ENCODE results near the gene FHAD1.
"Not testable (repeated sequence)": the region's sequence is repeated elsewhere in the genome, so short reads cannot be mapped to it uniquely, and the experiment has no call there.

Gene FHAD1

DNA sequence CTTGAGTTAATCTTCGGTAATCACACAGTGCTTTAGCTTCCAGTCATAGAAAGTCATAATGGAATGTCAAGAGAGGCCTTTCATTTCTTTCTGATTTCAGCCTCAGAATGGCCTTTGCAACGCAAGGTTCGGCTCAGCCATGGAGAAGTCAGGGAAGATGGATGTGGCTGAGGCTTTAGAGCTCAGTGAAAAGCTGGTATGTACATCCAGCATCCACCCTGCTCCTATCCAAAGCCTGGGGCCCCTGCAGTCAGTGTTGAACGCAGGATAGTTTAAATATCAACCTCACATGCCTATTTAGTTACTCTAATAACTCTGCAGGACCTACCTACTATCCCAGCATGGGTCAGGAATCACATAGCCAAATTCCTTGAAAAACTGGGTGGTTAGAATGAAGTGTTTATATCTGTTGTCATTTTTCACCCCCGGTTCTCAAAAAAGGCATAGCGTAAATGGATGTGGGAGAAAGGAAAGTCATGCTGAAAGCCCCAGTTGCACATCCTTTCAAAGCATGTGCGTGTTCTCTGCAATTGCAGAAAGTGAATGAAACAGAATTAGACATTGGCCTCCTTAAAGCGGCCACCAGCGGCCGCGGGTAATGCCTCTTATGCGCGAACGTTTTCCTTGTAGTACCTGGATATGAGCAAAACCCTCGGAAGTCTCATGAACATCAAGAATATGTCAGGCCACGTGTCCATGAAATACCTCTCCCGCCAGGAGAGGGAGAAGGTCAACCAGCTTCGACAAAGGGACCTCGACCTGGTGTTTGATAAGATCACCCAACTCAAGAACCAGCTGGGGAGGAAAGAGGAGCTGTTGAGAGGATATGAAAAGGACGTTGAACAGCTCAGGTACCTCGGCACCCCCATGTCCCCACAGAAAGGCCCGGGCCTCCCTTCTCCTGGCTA, 133.8 kb downstream of the FHAD1 start:
- no peak for DNase-seq

DNA sequence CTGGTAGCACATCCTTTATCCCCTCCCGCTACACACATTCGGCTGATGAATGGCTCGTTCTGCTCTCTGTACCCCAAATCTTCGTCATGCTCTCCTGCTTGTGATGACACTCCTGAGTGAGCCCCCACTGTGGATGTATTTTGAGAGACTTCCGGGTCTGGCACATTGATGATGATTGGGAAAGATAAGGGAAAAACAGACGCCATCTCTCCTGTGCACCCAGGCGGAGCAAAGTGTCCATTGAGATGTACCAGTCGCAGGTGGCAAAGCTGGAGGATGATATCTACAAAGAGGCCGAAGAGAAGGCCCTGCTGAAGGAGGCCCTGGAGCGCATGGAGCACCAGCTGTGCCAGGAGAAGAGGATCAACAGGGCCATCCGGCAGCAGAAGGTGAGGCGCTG, 134.8 kb downstream of the FHAD1 start:
- no peak for DNase-seq

- no peak for DNase-seq
Observed at GRCh38 chr1:15382601-15383518, 135.8 kb downstream of the FHAD1 start.

DNA sequence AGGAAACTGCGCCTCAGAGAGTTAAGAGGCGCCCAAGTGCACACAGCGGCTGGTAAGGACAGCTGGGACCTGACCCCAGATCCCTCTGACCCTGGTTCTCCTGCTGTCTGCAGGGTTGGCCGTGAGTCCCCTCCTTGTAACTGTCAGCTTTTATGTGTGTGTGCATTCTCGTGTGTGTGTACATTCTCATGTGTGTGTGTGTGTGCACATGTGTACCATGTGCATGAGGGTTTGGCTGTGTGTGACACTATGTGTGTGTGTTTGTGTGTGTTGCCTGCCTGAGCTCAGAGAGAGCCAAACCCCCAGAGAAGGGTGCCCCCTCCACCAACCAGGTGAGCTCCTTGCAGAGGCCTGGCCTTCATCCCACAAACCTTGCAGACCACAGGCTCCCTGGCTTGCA, 136.8 kb downstream of the FHAD1 start:
- DNase-seq: no peak

DNA sequence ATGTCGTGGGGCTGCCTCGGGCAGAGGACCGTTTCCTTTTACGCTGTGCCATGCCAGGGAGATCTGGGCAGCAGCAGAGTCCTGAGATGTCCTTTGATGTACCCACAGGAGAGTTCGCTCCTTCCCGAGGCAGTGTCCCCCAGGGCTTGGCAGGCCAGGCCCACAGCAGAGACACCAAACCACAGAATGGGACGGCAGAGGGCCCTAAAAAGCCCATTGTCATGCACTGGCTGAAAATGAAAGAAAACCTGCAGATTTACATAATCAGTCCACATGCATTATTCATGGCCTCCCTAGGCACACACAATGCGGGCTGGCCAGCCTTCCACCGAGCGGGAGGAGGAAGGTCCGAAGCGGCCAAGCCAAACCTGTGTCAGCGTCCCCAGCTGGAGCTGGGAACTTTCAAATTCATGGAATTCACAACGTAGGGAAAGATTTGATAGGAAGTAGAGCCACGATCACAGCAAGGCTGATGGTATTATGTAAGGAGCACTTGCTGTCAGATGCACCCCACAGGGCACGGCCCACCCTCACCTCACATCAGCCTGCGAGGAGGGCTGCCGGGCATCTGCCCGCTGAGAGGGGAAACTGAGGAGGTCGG, 137.4 kb downstream of the FHAD1 start:
- DNase-seq: no peak

DNA sequence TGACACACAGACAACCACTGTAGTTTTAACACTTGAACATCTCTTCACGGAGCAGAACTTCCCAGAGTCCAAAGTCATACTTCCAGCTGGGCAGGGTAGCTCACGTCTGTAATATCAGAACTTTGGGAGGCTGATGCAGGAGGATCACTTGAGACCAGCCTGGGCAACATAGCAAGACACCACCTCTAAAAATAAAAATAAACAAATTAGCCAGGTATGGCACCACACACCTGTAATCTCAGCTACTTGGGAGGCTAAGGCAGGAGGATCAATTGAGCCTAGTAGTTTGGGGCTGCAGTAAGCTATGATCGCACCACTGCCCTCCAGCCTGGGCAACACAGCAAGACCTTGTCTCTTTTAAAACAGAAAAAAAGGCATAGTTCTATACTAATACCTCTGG, 138.4 kb downstream of the FHAD1 start:
- DNase-seq: no peak

GRCh38 chr1:15386164-15386749, 139.2 kb downstream of the FHAD1 start:
- DNase-seq: no peak

- no peak for DNase-seq
Observed at GRCh38 chr1:15388201-15388880, 141.3 kb downstream of the FHAD1 start.

- not testable (repeated sequence) for DNase-seq
Observed at GRCh38 chr1:15389828-15390227, 142.8 kb downstream of the FHAD1 start.

- DNase-seq: no peak
Observed at GRCh38 chr1:15390667-15391066, 143.6 kb downstream of the FHAD1 start.

GRCh38 chr1:15391366-15391765, 144.3 kb downstream of the FHAD1 start:
- no peak for DNase-seq

DNA sequence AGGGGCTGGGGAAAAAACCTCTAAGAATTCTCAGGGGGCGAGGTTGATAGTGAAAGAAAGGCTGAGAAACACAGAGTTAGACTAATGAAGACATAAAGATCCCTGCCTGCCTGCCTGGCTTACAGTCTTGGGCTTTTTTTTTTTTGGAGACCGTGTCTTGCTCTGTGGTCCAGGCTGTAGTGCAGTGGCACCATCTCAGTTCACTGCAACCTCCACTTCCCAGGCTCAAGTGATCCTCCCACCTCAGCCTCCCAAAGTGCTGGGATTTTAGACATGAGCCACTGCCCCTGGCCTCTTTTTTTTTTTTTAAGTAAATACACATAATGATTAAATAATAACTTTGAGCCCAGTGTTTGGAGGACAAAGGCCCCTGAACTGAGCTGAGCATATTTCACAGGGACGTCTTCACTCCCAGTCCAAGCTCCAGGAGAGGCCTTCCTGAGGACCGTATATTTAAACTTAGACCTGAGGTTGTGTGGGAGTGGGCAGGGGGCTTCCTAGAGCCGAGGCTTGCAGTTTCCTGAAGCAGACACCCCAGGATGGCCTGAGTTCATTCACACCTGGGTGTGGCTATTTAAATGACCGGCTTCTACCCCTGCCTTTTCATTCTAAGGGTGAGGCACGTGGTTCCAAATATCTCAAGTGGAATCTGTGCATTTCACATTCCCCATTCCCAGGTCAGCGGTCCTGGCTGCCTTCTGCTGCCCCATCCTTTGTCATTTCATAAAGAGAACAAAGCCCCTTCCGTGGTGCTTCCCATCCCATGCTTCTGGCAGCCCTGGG, 146.6 kb downstream of the FHAD1 start:
- no peak for DNase-seq

GRCh38 chr1:15394258-15394690, 147.3 kb downstream of the FHAD1 start:
- DNase-seq: no peak

DNA sequence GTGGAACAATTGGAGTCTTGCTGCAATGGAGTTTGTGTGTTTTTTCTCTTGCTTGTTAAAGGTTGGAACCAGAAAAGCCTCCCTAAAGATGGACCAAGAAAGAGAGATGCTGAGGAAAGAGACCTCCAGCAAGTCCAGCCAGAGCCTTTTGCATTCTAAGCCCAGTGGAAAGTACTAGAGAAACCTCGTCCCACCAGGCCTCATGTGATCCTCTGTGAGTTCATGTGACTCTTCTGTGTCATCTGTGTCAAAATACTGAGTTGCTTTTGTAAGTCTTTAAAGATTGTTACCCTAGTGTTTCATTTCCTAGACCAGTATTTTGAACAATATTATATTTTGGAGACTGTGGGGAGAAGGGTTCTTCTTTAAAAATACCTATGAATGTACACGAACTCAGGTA, 150.2 kb downstream of the FHAD1 start:
- no peak for DNase-seq

DNA sequence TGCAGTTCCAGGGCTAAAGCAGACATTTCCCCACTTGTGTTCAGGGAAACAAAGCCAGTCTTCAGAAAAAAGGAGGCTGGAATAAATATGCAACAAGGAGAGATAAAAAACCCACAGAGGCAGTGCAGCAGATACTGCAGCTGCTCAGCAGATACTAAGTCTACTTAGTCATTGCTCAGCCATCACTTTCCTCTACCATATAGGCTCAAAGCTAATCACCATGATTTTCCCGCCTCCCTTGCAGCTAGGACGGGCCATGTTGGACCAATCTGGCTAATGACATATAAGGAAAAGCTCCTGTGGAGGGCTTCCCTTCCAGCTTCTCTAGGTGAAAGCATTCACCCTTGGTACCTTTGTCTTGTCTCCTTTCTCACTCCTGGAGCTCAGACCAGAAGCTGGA, 152.7 kb downstream of the FHAD1 start:
- no peak for DNase-seq

DNA sequence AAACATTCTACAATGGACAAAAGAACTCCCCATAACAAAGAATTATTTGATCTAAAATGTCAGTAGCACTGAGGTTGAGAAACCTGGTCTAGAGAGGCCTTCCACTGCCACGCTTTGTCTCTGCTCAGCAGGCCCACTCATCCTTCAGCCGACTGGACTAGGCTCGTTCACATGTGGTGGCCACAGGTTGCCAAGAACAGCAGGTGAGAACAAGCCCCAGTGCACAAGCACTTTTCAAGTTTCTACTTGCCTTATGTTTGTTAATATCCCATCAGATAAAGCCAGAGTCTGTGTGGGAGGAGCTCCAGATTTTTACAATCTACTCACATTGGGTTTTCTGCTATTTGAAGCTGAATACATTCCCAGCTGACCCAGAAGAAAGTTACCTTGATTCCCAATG, 153.6 kb downstream of the FHAD1 start:
- DNase-seq: no peak

DNA sequence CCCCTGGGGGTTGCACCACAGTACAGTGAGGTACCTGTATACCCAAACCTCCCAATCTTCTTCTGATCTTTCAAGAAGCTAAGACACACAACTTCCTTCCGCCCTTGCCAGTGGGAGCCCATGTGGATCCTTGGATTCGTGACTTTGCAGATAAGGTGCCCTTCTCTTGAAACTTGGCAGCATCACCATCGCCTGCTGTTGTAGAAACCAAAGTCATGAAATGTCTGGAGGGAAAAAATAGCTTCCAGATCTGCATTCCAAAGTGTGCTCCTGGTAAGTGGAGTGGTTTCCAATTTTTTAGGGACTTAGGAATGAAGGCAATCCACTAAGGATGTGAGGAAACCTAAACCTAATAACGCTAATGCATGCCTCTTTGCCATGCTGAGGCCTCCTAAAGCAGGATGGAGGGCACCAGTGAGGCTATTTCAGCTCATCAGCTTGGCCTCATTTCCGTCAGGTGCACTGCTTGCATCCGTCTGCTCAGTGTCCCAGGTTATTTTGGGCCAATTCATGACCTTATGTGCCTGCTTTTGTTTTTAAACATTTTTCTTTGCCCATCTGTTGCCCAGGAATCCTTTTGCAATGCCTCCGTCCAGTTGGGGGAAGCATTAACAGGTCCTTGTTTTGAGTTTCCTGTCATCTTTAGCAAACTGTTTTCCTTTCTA, 154.5 kb downstream of the FHAD1 start:
- DNase-seq: no peak

GRCh38 chr1:15402809-15403450, 155.9 kb downstream of the FHAD1 start:
- DNase-seq: no peak

DNA sequence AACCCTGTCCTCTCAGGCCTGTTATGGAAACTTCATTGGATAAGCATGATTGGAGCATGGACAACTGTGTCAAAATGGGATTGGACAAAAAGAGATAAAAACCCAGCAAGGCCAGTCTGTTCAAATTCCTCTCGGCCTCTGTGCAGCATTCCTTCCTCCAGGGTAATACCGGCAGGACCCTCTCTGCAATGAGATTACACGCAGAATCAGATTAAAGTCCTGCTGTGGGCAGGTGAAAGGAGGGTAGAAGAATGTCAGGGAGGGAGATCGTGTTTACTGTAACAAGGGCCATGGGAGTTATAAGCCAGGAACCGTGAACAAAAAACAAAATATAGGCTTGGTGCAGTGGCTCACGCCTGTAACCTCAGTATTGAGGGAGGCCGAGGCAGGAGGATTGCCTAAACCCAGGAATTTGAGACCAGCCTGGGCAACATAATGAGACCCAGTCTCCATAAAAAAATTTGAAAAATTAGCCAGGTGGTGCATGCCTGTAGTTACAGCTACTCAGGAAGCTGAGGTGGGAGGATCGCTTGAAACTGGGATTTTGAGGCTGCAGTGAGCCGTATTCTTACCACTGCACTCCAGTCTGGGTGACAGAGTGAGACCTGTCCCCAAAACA, 157.0 kb downstream of the FHAD1 start:
- DNase-seq: no peak
